ENCODE results near the gene DMBX1. TPM values are rescaled to one million over a fixed set of nuclear protein-coding genes. Genes with fewer than 3 reads are reported as not detected.

Gene DMBX1
- total and polyA plus RNA-seq, 9 of the 15 experiments (the other 6 are each of a cell fraction or from before 2014, with no cell fraction given), result 0.25 to 4.3 (median 1.0) TPM

- no peaks in the 10 kb centered on the region for H3K9me3 ChIP-seq (replicated peaks; ENCODE audit: control insufficient read depth, insufficient read depth, low read depth, low read length)
- ATAC-seq, result peak; percentile 60
- ChIA-PET POLR2A (interaction anchor here (0.6 to 3.4 kb wide), 8 partner anchors 9 to 165 kb away, joined by 3 to 16 read pairs (median 4); no protein-coding TSS in a partner anchor), CTCF (ENCODE audit: low intra/inter-chr PET ratio) (interaction anchor here (0.6 to 1.1 kb wide), 2 partner anchors 28 to 79 kb away, joined by 3 read pairs; no protein-coding TSS in a partner anchor)
- 34% methylated on average over 6 of the region's 6 CpGs for WGBS (ENCODE audit: insufficient coverage, low coverage, missing lambda C conversion rate)
- H3K4me2 ChIP-seq (ENCODE audit: insufficient read depth, low read length), result 0 out of 2 replicates have a peak overlapping the region, but pooled peaks have one; percentile 28
- intact Hi-C loops (cut with micrococcal nuclease) (no loop called here), in situ Hi-C loops (cut with MboI) (loop anchor here (5.0 kb wide), 2 partner anchors 78 to 278 kb away; no protein-coding TSS in a partner anchor)
- no TSS peak for BruUV-seq (replicated peaks)
- peaks cover 22 to 44% of the 10 kb centered on the region in 2 experiments for H3K4me1 ChIP-seq (replicated peaks in 1 of 2; ENCODE audit: control insufficient read depth in 2 of 2, insufficient read depth in 2 of 2, low read length in 2 of 2)
- H3K36me3 ChIP-seq (ENCODE audit: control insufficient read depth, insufficient read depth, low read length), result no peaks in the 10 kb centered on the region
- H4K20me1 ChIP-seq (replicated peaks; ENCODE audit: control insufficient read depth, insufficient read depth, low read length), result no peaks in the 10 kb centered on the region
- peak; percentile 80 for FAIRE-seq
- peak overlapping the region in 1 of 2 experiments; percentile 8; a peak in 1 of 4 replicates for H3K9ac ChIP-seq (ENCODE audit: insufficient read depth in 1 of 2, low read depth in 2 of 2, low read length in 2 of 2)
- H3K27me3 ChIP-seq (ENCODE audit: control insufficient read depth in 2 of 2, insufficient read depth in 2 of 2, low read length in 2 of 2), result peaks cover 0 to 7% of the 10 kb centered on the region in 2 experiments; a peak in 2 of 5 replicates
- peak overlapping the region; percentile 11; the same call in 1 of the 2 replicates for H2AFZ ChIP-seq (ENCODE audit: low read depth, low read length)
- no peak overlapping the region for H3K27ac ChIP-seq (ENCODE audit: extremely low read depth, low read depth, low read length)
- no peaks in the 10 kb centered on the region for H3K9me1 ChIP-seq (ENCODE audit: control insufficient read depth, insufficient read depth, low read length)
- H3K79me2 ChIP-seq (ENCODE audit: control insufficient read depth, insufficient read depth, low read length), result no peaks in the 10 kb centered on the region
- no peak overlapping the region for H3K4me3 ChIP-seq
- peak; percentile 51 to 72 (median 60) for DNase-seq (ENCODE audit: extremely low read depth in 1 of 4, low spot score in 3 of 4)
- TF ChIP-seq L3MBTL2 (IDR thresholded peaks at IDR 0.05) (0 out of 2 replicates have a peak, but pooled peaks have one; percentile 10), BCOR (IDR thresholded peaks at IDR 0.05) (peak; percentile 19; the same call in 1 of the 2 replicates), ZNF165 (CRISPR knock-in tag; IDR thresholded peaks at IDR 0.05; ENCODE audit: borderline replicate concordance) (0 out of 2 replicates have a peak, but pooled peaks have one; percentile 31), TAL1 (IDR thresholded peaks at IDR 0.05) (peak; percentile 51; the same call in 1 of the 2 replicates), ATF2 (CRISPR knock-in tag; IDR thresholded peaks at IDR 0.05) (no peak), HNRNPUL1 (IDR thresholded peaks at IDR 0.05; ENCODE audit: low read length) (no peak), EHMT2 (IDR thresholded peaks at IDR 0.05) (peak; percentile 61; the same call in 1 of the 2 replicates), ATF6 (CRISPR knock-in tag; IDR thresholded peaks at IDR 0.05) (no peak), FOXJ3 (CRISPR knock-in tag; IDR thresholded peaks at IDR 0.05) (no peak), CBFA2T3 (IDR thresholded peaks at IDR 0.05) (peak; percentile 64), CREM (IDR thresholded peaks at IDR 0.05; ENCODE audit: low read depth) (peak; percentile 59), NR2C2 (CRISPR knock-in tag; IDR thresholded peaks at IDR 0.05) (no peak), NR2C2 (tag; IDR thresholded peaks at IDR 0.05) (no peak; the same call in 1 of the 2 replicates)
- TF ChIP-seq, protein P1, sequence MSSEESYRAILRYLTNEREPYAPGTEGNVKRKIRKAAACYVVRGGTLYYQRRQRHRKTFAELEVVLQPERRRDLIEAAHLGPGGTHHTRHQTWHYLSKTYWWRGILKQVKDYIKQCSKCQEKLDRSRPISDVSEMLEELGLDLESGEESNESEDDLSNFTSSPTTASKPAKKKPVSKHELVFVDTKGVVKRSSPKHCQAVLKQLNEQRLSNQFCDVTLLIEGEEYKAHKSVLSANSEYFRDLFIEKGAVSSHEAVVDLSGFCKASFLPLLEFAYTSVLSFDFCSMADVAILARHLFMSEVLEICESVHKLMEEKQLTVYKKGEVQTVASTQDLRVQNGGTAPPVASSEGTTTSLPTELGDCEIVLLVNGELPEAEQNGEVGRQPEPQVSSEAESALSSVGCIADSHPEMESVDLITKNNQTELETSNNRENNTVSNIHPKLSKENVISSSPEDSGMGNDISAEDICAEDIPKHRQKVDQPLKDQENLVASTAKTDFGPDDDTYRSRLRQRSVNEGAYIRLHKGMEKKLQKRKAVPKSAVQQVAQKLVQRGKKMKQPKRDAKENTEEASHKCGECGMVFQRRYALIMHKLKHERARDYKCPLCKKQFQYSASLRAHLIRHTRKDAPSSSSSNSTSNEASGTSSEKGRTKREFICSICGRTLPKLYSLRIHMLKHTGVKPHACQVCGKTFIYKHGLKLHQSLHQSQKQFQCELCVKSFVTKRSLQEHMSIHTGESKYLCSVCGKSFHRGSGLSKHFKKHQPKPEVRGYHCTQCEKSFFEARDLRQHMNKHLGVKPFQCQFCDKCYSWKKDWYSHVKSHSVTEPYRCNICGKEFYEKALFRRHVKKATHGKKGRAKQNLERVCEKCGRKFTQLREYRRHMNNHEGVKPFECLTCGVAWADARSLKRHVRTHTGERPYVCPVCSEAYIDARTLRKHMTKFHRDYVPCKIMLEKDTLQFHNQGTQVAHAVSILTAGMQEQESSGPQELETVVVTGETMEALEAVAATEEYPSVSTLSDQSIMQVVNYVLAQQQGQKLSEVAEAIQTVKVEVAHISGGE (CRISPR knock-in tag; IDR thresholded peaks at IDR 0.05), result 0 out of 6 replicates have a peak, but pooled peaks of 1 of the 3 experiments have one; percentile 50
Measured at GRCh38 chr1:46449223-46450159, 40.1 kb upstream of the DMBX1 start.
